ENCODE measurements around the gene OSBP2.

Gene OSBP2

GRCh38 chr22:30946354-30946753 is 251.7 kb downstream of the OSBP2 start:
- DNase-seq = no peak

DNA sequence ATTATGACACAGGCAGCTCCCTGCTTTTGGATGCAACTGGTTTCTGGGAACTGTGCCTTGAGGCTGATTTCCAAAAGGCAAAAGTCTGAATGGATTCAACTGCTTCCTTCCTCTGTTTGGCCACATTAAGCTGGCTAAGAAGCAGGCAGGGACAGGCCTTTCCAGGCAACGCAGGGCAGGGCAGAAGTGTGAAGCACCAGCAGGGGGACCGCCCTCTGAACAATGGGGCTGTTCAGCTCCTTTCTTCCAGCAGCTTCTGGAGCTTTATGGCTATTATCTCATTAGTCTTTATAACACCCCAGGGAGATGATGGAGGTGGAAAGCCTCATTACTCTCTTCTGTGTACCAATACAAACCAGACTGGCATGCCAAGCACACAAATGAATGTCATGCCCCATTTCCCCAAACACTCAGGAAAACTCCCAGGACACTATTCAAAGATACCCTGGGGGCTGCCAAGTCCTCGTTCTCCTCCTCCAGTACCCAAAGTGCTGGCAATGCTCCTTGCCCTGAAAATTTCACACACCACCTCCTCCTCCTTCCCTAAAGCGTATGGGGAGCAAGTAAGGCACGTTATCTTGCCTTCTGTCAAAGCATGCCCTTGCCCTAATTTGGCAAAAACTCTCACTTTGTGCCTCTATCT is 252.6 kb downstream of the OSBP2 start:
- DNase-seq = peak; percentile 3 to 67 (median 64)

GRCh38 chr22:30947816-30948454 is 253.3 kb downstream of the OSBP2 start:
- DNase-seq = peak in 1 of 3 experiments; percentile 13

GRCh38 chr22:30948930-30949342 is 254.3 kb downstream of the OSBP2 start:
- DNase-seq = no peak

GRCh38 chr22:30949934-30950660 is 255.4 kb downstream of the OSBP2 start:
- no peak for DNase-seq

DNA sequence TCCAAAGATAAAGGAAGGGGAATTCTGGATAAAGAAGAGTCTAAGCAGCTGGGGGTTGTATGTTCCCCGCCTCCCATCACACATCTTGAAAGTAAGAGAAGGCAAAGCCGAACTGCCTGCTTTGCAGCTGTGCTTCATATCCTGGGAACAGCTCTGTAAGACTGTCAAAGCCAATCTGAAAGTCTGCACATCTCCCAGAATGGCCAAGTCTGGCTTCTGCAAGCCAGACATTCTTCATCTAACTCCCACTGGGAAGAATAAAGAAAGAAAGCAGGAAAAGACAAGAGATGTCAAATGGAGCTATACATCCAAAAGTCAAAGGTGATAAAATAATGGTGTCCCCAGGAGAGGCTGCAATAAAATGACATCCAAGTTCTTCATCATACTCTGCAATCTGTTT is 258.5 kb downstream of the OSBP2 start:
- no peak for DNase-seq

DNA sequence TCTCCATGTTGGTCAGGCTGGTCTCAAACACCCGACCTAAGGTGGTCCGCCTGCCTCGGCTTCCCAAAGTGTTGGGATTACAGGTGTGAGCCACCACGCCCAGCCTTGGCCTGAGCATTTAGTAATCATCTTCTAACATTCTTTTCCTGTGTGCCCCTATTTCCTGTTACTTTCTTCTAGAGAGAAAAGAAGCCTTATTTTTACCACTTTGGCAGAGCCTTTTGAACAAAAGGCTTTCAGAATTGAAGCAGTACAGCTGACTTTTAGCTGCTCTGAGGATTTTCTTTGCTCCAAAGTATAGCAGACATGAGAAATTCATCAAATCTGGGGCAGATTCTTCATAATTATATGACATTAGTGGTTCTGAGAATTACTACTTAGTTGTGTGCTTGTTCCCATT is 260.5 kb downstream of the OSBP2 start:
- DNase-seq = no peak

Measured in NCI-H1417 (cell line).